Caco-2 (cell line): Measurements from ENCODE around the gene GATAD2B. TPM values are rescaled to one million over a fixed set of nuclear protein-coding genes. Genes with fewer than 3 reads are reported as not detected.

Experiments
- BruUV-seq: library from RNA; stranded (reverse); fragments of 400-500 nt; replicated peaks from 2 replicates; lab custom pipeline; 2021; lab: Mats Ljungman, UMichigan
- CTCF ChIA-PET: fragments of 300-600 bp; sonication (Branson Sonifier 250); formaldehyde crosslinking; loops from one replicate; lab custom pipeline; 2022; ENCODE audit warnings: antibody characterized with exemption; lab: Charles Lee
- POLR2A ChIA-PET: fragments of 300-600 bp; sonication (Branson Sonifier 250); formaldehyde crosslinking; loops from one replicate; lab custom pipeline; 2022; ENCODE audit warnings: antibody characterized with exemption; lab: Charles Lee
- DNase-seq, 2 experiments: peaks; one replicate each; pipeline versions ENCODE4 v3.0.0 to v3.0.0-alpha.2; 2020 to 2022
- H3K27me3 ChIP-seq: replicated peaks from 2 replicates; pipeline ENCODE4 v1.6.0; 2011; ENCODE audit warnings: low read length; ENCODE audit not compliant: control insufficient read depth, insufficient read depth
- H3K36me3 ChIP-seq: 2 replicates; pipeline ENCODE4 v1.5.1; 2011; ENCODE audit warnings: low read length; ENCODE audit not compliant: control insufficient read depth, insufficient read depth
- H3K4me1 ChIP-seq: fragments of 250-450 bp; sonication (Bioruptor Pico); 2 replicates; pipeline ENCODE4 v1.5.1; 2020; ENCODE audit warnings: mild to moderate bottlenecking
- H3K4me3 ChIP-seq: 2 replicates; pipeline ENCODE4 v1.5.1; 2011; ENCODE audit warnings: low read depth, mild to moderate bottlenecking, control low read depth, low read length
- H3K9me3 ChIP-seq: fragments of 250-450 bp; sonication (Bioruptor Pico); 2 replicates; pipeline ENCODE4 v1.5.1; 2020; ENCODE audit warnings: mild to moderate bottlenecking, moderate library complexity
- H3K27ac Mint-ChIP-seq: one replicate; pipeline ENCODE4 v1.8.0; 2022; ENCODE audit warnings: mixed read lengths; ENCODE audit not compliant: unreplicated experiment
- H3K27me3 Mint-ChIP-seq: one replicate; pipeline ENCODE4 v1.8.0; 2022; ENCODE audit warnings: mixed read lengths; ENCODE audit not compliant: insufficient read depth, unreplicated experiment
- H3K36me3 Mint-ChIP-seq: one replicate; pipeline ENCODE4 v1.8.0; 2022; ENCODE audit warnings: mild to moderate bottlenecking, mixed read lengths; ENCODE audit not compliant: insufficient read depth, unreplicated experiment
- H3K4me1 Mint-ChIP-seq: one replicate; pipeline ENCODE4 v1.8.0; 2022; ENCODE audit warnings: low read depth, mixed read lengths; ENCODE audit not compliant: unreplicated experiment
- H3K4me3 Mint-ChIP-seq: one replicate; pipeline ENCODE4 v1.8.0; 2022; ENCODE audit warnings: mild to moderate bottlenecking, moderate library complexity, mixed read lengths; ENCODE audit not compliant: unreplicated experiment
- H3K9me3 Mint-ChIP-seq: one replicate; pipeline ENCODE4 v1.8.0; 2022; ENCODE audit warnings: mixed read lengths; ENCODE audit not compliant: unreplicated experiment
- CTCF ChIP-seq, 2 experiments: fragments of 200-600 bp in 1 of 2; IDR thresholded peaks; 1 replicate in 1 of 2; 2 replicates in 1 of 2; pipeline versions ENCODE4 v1.5.1 to v1.8.0; 2011 to 2022; ENCODE audit warnings: antibody characterized with exemption in 1 of 2, control low read depth in 1 of 2, inconsistent platforms in 1 of 2, low read depth in 1 of 2, low read length in 1 of 2, mild to moderate bottlenecking in 1 of 2, moderate library complexity in 1 of 2; ENCODE audit not compliant: insufficient read depth in 1 of 2, severe bottlenecking in 1 of 2, unreplicated experiment in 1 of 2
- intact Hi-C: fragments of 100-400 bp; cut with micrococcal nuclease; formaldehyde crosslinking; loops from one replicate; pipeline ENCODE4 v1.10.0; 2022; ENCODE audit not compliant: unreplicated experiment
- total RNA-seq: library from RNA; stranded (reverse); gene quantifications from 2 replicates; pipeline ENCODE4 v1.2.3, GENCODE V29; 2022

Gene GATAD2B
- total RNA-seq, 1 experiment from 2014 or later = 38.0 TPM

GRCh38 chr1:153877112-153877511, 45.7 kb downstream of the GATAD2B start:
- CTCF ChIA-PET = no interaction called here
- intact Hi-C loops = no loop called here
- no peak for DNase-seq
- POLR2A ChIA-PET = no interaction called here
- Mint-ChIP-seq H3K4me1 (no peaks in the 10 kb centered on the region), H3K4me3 (no peak overlapping the region), H3K36me3 (peaks cover 19% of the 10 kb centered on the region), H3K27me3 (no peaks in the 10 kb centered on the region), H3K27ac (no peak overlapping the region), H3K9me3 (no peaks in the 10 kb centered on the region)
- Histone ChIP-seq H3K27me3 (no peaks in the 10 kb centered on the region), H3K36me3 (no peaks in the 10 kb centered on the region), H3K4me3 (no peak overlapping the region), H3K4me1 (no peaks in the 10 kb centered on the region), H3K9me3 (no peaks in the 10 kb centered on the region)
- BruUV-seq = no TSS peak
- no peak for TF ChIP-seq CTCF (IDR thresholded peaks at IDR 0.05; ENCODE audit: insufficient read depth in 1 of 2, low read depth in 1 of 2, low read length in 1 of 2, severe bottlenecking in 1 of 2, unreplicated experiment in 1 of 2)

- no TSS peak for BruUV-seq
- no peak overlapping the region for H3K4me3 ChIP-seq
- H3K27me3 Mint-ChIP-seq = no peaks in the 10 kb centered on the region
- H3K9me3 Mint-ChIP-seq = no peaks in the 10 kb centered on the region
- H3K36me3 ChIP-seq = no peaks in the 10 kb centered on the region
- no peak for DNase-seq
- H3K4me3 Mint-ChIP-seq = no peak overlapping the region
- TF ChIP-seq CTCF (IDR thresholded peaks at IDR 0.05; ENCODE audit: insufficient read depth in 1 of 2, low read depth in 1 of 2, low read length in 1 of 2, severe bottlenecking in 1 of 2, unreplicated experiment in 1 of 2) = no peak
- no peaks in the 10 kb centered on the region for H3K4me1 Mint-ChIP-seq
- H3K9me3 ChIP-seq = no peaks in the 10 kb centered on the region
- POLR2A ChIA-PET = no interaction called here
- H3K4me1 ChIP-seq = no peaks in the 10 kb centered on the region
- intact Hi-C loops = no loop called here
- H3K36me3 Mint-ChIP-seq = peaks cover 26% of the 10 kb centered on the region
- no peak overlapping the region for H3K27ac Mint-ChIP-seq
- CTCF ChIA-PET = no interaction called here
- no peaks in the 10 kb centered on the region for H3K27me3 ChIP-seq
Measured at GRCh38 chr1:153872934-153873333, 49.8 kb downstream of the GATAD2B start.

DNA sequence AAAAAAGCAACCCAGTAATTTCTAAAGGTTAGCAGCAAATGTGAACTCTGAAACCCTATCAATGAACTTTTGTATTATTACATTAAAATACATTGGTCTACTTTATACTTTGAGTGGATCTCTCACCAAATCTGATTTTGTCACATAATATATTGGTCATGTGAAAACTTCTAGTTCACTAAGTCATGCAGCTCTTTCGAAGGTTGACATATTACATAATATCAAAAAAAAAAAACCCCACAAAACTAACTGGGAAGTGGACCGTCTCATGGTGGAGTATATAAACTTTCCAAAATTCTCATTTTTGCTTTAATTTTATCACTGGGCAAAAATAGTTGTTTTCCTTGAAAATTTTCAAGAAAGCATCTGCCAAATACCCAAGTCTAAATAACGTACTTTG, 50.4 kb downstream of the GATAD2B start:
- Mint-ChIP-seq H3K4me3 (no peak overlapping the region), H3K27ac (no peak overlapping the region), H3K4me1 (no peaks in the 10 kb centered on the region), H3K36me3 (peaks cover 26% of the 10 kb centered on the region), H3K9me3 (no peaks in the 10 kb centered on the region), H3K27me3 (no peaks in the 10 kb centered on the region)
- ChIA-PET POLR2A (no interaction called here), CTCF (no interaction called here)
- no TSS peak for BruUV-seq
- Histone ChIP-seq H3K27me3 (no peaks in the 10 kb centered on the region), H3K36me3 (no peaks in the 10 kb centered on the region), H3K4me3 (no peak overlapping the region), H3K9me3 (no peaks in the 10 kb centered on the region), H3K4me1 (no peaks in the 10 kb centered on the region)
- TF ChIP-seq CTCF (IDR thresholded peaks at IDR 0.05; ENCODE audit: insufficient read depth in 1 of 2, low read depth in 1 of 2, low read length in 1 of 2, severe bottlenecking in 1 of 2, unreplicated experiment in 1 of 2) = no peak
- intact Hi-C loops = no loop called here
- no peak for DNase-seq
